Esophagus muscularis mucosa (tissue), 4 donors: ENCODE measurements around the gene FCGR1A.
"Not testable (repeated sequence)": the region's sequence is repeated elsewhere in the genome, so short reads cannot be mapped to it uniquely, and the experiment has no call there.

Experiments used
- EP300 ChIP-seq: sonication (generic); formaldehyde crosslinking; IDR thresholded peaks from one replicate; pipeline ENCODE4 v1.6.1; 2017; ENCODE audit warnings: antibody characterized with exemption
- POLR2A ChIP-seq: fragments of 450-650 bp; IDR thresholded peaks from one replicate; pipeline ENCODE4 v1.6.1; 2017; ENCODE audit warnings: antibody characterized with exemption, moderate library complexity, mild to moderate bottlenecking, low read depth
- POLR2AphosphoS5 ChIP-seq, 2 donors: sonication (generic); formaldehyde crosslinking; IDR thresholded peaks; one replicate each; pipeline ENCODE4 v1.6.1; 2017; ENCODE audit warnings: antibody characterized with exemption in 2 of 2
- TF ChIP-seq, protein P1 (sequence below), 3 experiments: fragments of 200-600 bp in 2 of 3; fragments of 450-650 bp in 1 of 3; sonication (generic) in 2 of 3; IDR thresholded peaks; one replicate each; pipeline ENCODE4 v1.5.1; 2017 to 2019; ENCODE audit warnings: antibody characterized with exemption in 3 of 3, mild to moderate bottlenecking in 2 of 3, moderate library complexity in 1 of 3

DNA sequence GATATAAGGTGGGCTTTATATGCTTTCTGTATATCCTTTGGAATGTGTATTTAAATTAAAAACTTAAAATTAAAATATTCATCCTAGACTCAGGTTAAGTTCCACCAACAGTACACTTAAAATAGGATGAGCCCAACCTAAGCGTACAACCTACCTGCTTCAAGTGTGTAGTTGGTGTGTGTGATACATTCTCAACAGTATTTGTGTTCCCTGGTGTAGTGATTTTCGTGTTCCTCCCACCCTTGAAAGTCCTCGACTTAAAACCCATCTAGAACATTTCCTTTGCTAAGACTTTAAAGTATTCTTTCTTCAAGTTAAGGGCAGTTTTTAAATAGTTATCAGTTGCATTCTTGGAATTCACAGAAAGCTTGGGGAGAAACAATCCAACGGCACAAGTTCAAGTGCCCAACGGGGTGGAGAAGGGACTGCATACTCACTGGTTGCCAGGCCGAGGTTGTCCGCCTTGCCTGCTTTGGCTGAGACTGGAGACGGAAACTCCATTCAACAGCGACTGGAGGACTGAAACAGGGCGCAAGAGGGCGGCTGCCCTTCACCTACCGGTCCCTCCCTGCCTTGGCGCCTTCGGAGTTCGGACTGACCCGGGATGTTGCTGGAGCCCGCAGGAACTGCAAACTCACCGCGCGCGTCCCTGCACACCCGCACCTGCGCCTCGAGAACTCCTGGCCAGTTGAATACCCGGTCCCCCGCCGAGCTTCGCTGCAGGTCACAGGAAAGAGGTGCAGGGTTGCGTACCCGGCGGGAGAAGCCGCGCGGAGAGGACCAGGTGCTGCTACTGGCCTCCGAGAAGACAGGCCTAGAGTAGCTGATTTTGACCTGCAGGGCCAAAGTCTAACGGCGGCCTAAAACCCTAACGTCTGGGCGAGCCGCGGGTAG is 35.8 kb upstream of the FCGR1A start:
- not testable (repeated sequence) for TF ChIP-seq POLR2AphosphoS5 (IDR thresholded peaks at IDR 0.05); POLR2A; EP300
- TF ChIP-seq, protein P1, sequence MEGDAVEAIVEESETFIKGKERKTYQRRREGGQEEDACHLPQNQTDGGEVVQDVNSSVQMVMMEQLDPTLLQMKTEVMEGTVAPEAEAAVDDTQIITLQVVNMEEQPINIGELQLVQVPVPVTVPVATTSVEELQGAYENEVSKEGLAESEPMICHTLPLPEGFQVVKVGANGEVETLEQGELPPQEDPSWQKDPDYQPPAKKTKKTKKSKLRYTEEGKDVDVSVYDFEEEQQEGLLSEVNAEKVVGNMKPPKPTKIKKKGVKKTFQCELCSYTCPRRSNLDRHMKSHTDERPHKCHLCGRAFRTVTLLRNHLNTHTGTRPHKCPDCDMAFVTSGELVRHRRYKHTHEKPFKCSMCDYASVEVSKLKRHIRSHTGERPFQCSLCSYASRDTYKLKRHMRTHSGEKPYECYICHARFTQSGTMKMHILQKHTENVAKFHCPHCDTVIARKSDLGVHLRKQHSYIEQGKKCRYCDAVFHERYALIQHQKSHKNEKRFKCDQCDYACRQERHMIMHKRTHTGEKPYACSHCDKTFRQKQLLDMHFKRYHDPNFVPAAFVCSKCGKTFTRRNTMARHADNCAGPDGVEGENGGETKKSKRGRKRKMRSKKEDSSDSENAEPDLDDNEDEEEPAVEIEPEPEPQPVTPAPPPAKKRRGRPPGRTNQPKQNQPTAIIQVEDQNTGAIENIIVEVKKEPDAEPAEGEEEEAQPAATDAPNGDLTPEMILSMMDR (IDR thresholded peaks at IDR 0.05), result not testable (repeated sequence)
